ENCODE data around the gene CDC42BPB. TPM values are rescaled to one million over a fixed set of nuclear protein-coding genes. Genes with fewer than 3 reads are reported as not detected.

The CDC42BPB gene
- total RNA-seq, 4 donors from 2014 or later: 93.9 to 132 (median 110) TPM

DNA sequence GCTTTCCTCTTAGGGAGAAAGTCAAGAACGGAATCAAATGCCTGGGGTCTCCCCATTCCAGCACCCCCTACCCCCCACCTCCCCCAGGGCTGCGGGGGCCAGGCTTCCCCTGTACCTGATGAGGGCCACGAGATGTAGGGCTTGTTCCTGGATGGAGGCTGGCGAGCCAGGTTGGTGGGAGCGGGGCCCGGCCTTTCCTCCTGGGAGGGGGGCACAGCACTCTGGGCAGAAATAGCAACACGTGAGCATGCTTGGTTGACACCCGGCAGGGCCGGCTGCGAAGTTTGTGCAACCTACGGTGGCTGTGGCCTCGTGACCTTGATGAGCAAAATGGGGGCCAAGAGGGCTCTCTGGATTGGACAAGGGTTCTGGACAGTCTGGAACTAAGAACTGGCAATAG is 119.2 kb downstream of the CDC42BPB start:
- 95% methylated on average over 7 of the region's 12 CpGs for WGBS
- no peaks in the 10 kb centered on the region for H3K9me3 ChIP-seq
- intact Hi-C loops (cut with DNase I): no loop called here
- no peak for DNase-seq (ENCODE audit: extremely low spot score)
- peaks cover 43 to 82% (median 78%) of the 10 kb centered on the region in 4 donors for H3K36me3 ChIP-seq
- no peak overlapping the region for H3K4me3 ChIP-seq
- TF ChIP-seq POLR2AphosphoS5 (IDR thresholded peaks at IDR 0.05): no peak
- TF ChIP-seq, protein P1, sequence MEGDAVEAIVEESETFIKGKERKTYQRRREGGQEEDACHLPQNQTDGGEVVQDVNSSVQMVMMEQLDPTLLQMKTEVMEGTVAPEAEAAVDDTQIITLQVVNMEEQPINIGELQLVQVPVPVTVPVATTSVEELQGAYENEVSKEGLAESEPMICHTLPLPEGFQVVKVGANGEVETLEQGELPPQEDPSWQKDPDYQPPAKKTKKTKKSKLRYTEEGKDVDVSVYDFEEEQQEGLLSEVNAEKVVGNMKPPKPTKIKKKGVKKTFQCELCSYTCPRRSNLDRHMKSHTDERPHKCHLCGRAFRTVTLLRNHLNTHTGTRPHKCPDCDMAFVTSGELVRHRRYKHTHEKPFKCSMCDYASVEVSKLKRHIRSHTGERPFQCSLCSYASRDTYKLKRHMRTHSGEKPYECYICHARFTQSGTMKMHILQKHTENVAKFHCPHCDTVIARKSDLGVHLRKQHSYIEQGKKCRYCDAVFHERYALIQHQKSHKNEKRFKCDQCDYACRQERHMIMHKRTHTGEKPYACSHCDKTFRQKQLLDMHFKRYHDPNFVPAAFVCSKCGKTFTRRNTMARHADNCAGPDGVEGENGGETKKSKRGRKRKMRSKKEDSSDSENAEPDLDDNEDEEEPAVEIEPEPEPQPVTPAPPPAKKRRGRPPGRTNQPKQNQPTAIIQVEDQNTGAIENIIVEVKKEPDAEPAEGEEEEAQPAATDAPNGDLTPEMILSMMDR (IDR thresholded peaks at IDR 0.05): no peak
- TF ChIP-seq EP300 (IDR thresholded peaks at IDR 0.05): no peak
- no peak for TF ChIP-seq POLR2A (IDR thresholded peaks at IDR 0.05; ENCODE audit: low read depth)
- no peak overlapping the region for H3K27ac ChIP-seq (replicated peaks in 1 of 4)
- H3K27me3 ChIP-seq: no peaks in the 10 kb centered on the region
- H3K4me1 ChIP-seq: peaks cover 0 to 22% (median 17%) of the 10 kb centered on the region in 4 donors

DNA sequence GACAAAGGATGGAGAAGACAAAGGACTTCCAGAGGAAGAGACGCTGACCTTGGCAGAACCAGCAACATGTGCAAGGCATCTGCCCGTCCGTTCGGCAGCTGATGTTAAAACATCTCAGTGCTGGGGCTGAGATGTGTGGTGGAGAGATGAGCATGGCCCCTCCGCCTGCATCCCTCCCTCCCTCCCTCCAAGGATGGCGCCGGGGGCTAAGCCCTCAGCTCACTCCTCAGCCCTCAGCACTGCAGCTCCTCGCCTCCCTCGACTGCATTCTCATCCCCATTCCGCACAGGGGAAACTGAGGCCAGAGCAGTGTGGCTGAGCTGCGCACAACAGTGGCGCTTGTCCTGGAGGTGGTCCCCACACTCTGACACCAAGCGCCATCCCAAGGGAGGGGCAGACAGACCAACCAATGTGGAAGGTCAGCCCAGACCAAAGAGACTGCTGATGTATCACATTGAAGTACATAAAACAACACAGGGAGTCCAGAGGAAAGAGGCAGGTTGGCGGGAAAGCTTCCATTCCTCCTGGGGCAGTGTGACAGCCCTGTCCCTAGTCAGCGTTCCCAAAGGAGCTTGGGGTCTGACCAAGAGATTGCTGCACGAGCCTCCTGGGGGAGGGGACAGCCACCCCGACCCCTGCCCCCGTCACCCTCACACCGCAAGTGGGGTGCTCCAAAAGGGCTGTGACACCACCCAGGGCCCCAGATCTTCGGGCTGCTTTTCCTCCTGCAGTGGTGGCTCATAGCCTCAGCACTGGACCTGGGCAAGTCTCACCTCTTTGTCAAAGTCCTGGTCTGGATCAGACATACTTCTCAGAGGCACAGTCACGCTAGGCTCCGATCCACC is 119.8 kb downstream of the CDC42BPB start:
- intact Hi-C loops (cut with DNase I): no loop called here
- Histone ChIP-seq H3K27me3 (no peaks in the 10 kb centered on the region), H3K4me1 (peaks cover 0 to 22% (median 17%) of the 10 kb centered on the region in 4 donors), H3K27ac (replicated peaks in 1 of 4) (no peak overlapping the region), H3K36me3 (peaks cover 41 to 82% (median 77%) of the 10 kb centered on the region in 4 donors), H3K4me3 (no peak overlapping the region), H3K9me3 (no peaks in the 10 kb centered on the region)
- DNase-seq (ENCODE audit: extremely low spot score): no peak
- TF ChIP-seq EP300 (IDR thresholded peaks at IDR 0.05) (no peak), POLR2A (IDR thresholded peaks at IDR 0.05; ENCODE audit: low read depth) (no peak), POLR2AphosphoS5 (IDR thresholded peaks at IDR 0.05) (no peak)
- TF ChIP-seq, protein P1 (IDR thresholded peaks at IDR 0.05): no peak
- 96% methylated on average over 19 of the region's 22 CpGs for WGBS

DNA sequence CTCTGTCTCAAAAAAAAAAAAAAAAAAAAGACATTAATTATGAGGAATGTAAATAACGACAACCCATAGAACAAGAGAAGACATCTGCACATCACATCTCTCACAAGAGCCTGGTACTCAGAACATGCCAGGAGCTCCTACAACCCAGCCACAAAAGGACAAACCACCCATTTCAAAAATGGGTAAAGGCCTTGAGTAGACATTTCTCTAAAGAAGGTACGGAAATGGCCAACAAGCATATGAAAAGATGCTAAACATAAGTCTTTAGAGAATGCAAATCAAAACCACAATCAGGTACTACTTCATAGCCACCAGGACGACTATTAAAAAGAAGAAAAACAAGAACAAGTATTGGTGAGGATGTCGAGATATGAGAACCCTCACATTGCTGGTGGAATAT is 121.6 kb downstream of the CDC42BPB start:
- peaks cover 34 to 76% (median 67%) of the 10 kb centered on the region in 4 donors for H3K36me3 ChIP-seq
- no peak for TF ChIP-seq POLR2AphosphoS5 (IDR thresholded peaks at IDR 0.05)
- TF ChIP-seq EP300 (IDR thresholded peaks at IDR 0.05): no peak
- TF ChIP-seq POLR2A (IDR thresholded peaks at IDR 0.05; ENCODE audit: low read depth): no peak
- TF ChIP-seq, protein P1 (IDR thresholded peaks at IDR 0.05): no peak
- WGBS: 96% methylated on average over 4 of the region's 4 CpGs
- no peaks in the 10 kb centered on the region for H3K9me3 ChIP-seq
- DNase-seq (ENCODE audit: extremely low spot score): no peak
- H3K27me3 ChIP-seq: peaks cover 0 to 5% (median 2%) of the 10 kb centered on the region in 4 donors
- H3K4me3 ChIP-seq: no peak overlapping the region
- no peak overlapping the region for H3K27ac ChIP-seq (replicated peaks in 1 of 4)
- H3K4me1 ChIP-seq: peaks cover 0 to 15% (median 11%) of the 10 kb centered on the region in 4 donors
- intact Hi-C loops (cut with DNase I): no loop called here

DNA sequence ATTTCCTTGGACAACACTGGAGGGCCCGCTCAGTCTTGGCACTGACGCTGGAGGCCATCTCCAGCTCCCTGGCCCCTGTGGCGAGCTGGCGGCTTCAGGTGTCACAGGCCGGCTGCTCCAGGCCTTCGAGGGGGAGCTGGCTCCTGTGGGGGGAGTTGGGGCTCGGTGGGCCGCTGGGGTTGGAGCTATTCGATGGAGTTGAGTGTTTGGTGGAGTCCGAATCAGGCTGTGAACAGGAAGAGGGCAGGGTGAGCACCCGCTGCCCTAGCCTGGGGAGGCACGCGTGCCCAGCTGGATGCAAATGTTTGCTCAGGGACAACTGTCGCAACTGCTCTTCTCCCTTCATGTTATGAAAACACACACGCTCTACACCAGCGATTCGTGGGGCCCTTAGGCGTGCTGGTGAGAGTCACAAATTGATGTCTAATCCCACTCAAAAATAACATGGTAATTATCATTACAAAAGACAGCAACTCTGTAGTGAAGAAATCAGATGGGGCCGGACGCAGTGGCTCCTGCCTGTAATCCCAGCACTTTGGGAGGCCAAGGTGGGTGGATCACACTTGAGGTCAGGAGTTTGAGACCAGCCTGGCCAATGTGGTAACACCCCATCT is 123.6 kb downstream of the CDC42BPB start:
- peaks cover 27 to 58% (median 50%) of the 10 kb centered on the region in 4 donors for H3K36me3 ChIP-seq
- no peak for TF ChIP-seq POLR2A (IDR thresholded peaks at IDR 0.05; ENCODE audit: low read depth)
- TF ChIP-seq, protein P1 (IDR thresholded peaks at IDR 0.05): no peak
- TF ChIP-seq POLR2AphosphoS5 (IDR thresholded peaks at IDR 0.05): no peak
- no peak for TF ChIP-seq EP300 (IDR thresholded peaks at IDR 0.05)
- H3K4me3 ChIP-seq: no peak overlapping the region
- 92% methylated on average over 20 of the region's 20 CpGs for WGBS
- H3K27ac ChIP-seq (replicated peaks in 1 of 4): no peak overlapping the region
- no peak for DNase-seq (ENCODE audit: extremely low spot score)
- H3K9me3 ChIP-seq: no peaks in the 10 kb centered on the region
- intact Hi-C loops (cut with DNase I): no loop called here
- H3K4me1 ChIP-seq: peaks cover 17 to 25% (median 22%) of the 10 kb centered on the region in 4 donors
- peaks cover 16 to 26% (median 22%) of the 10 kb centered on the region in 4 donors for H3K27me3 ChIP-seq

Measured in esophagus muscularis mucosa (tissue), 4 donors.